Fibroblast of mammary gland (primary cell): ENCODE results near the gene FRAS1.

Experiments used
- DNase-seq: peaks from one replicate; pipeline ENCODE4 v3.0.0-alpha.2; 2010; ENCODE audit warnings: low read depth
- H3K4me3 ChIP-seq: 2 replicates; pipeline ENCODE4 v1.5.1; 2011; ENCODE audit warnings: low read depth, mild to moderate bottlenecking, low read length, moderate library complexity; ENCODE audit not compliant: control insufficient read depth
- TF ChIP-seq, protein P1 (sequence below): conservative IDR thresholded peaks from 2 replicates; pipeline ENCODE4 v1.5.1; 2011; ENCODE audit warnings: low read depth, low read length, inconsistent platforms; ENCODE audit not compliant: control insufficient read depth, insufficient read depth

The FRAS1 gene

DNA sequence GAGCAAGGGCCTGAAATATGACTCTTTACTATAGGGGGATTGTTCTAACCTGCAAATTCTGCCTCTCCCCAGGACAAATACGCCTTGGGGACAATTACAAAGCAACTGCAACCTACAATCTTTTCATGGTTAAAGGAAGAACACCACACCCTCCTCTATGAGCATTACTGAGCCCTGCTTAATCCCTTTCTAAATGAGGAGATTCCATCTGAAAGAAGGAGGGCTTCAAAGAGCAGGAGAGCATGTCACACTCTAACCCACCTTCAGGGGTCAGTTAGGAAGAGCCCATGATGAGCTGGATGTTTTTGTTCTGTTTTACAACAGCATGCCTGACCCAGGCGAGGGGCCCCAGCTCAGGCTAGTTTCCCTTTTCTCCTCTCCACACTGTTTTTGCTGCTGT, 360.5 kb downstream of the FRAS1 start:
- no peak for DNase-seq
- TF ChIP-seq, protein P1, sequence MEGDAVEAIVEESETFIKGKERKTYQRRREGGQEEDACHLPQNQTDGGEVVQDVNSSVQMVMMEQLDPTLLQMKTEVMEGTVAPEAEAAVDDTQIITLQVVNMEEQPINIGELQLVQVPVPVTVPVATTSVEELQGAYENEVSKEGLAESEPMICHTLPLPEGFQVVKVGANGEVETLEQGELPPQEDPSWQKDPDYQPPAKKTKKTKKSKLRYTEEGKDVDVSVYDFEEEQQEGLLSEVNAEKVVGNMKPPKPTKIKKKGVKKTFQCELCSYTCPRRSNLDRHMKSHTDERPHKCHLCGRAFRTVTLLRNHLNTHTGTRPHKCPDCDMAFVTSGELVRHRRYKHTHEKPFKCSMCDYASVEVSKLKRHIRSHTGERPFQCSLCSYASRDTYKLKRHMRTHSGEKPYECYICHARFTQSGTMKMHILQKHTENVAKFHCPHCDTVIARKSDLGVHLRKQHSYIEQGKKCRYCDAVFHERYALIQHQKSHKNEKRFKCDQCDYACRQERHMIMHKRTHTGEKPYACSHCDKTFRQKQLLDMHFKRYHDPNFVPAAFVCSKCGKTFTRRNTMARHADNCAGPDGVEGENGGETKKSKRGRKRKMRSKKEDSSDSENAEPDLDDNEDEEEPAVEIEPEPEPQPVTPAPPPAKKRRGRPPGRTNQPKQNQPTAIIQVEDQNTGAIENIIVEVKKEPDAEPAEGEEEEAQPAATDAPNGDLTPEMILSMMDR = no peak
- H3K4me3 ChIP-seq = no peak overlapping the region

DNA sequence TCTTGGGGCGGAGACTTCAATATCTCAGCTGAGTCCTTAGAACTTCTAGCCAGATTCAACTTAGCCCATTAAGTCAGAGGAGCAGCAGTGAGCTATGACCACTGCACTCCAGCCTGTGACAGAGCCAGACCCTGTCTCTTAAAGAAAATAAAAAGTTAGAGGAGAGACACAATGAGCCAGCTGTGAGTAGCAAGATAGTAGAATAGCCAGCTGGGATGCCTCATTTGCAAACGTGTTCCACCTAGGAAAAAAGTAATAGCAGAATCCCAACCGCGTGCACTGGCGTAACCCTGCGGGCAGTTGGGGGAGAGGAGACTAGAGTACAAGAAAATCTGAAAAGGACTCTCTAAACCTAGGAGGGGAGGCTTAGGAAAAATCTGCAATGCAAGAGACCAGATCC, 361.3 kb downstream of the FRAS1 start:
- DNase-seq = no peak
- H3K4me3 ChIP-seq = no peak overlapping the region
- TF ChIP-seq, protein P1 = no peak

DNA sequence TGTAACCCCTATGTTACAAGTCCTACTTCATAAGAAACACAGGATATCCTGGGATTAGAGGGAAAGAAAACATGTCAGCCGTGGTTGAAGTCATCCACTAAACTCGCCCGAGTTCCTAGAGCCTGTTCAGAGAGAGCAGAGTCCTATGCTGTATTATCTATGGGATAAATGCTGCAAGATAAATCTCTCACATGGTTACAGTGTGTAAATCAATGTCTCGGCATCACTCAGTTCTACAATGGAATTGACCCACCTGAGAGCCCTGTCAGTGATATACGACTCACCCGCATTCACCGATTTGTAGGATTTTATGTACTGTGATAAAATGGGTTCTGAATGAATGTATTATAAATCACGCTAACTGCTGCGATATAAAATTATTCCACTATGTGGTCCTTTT, 366.7 kb downstream of the FRAS1 start:
- DNase-seq = no peak
- no peak overlapping the region for H3K4me3 ChIP-seq
- TF ChIP-seq, protein P1 = no peak

DNA sequence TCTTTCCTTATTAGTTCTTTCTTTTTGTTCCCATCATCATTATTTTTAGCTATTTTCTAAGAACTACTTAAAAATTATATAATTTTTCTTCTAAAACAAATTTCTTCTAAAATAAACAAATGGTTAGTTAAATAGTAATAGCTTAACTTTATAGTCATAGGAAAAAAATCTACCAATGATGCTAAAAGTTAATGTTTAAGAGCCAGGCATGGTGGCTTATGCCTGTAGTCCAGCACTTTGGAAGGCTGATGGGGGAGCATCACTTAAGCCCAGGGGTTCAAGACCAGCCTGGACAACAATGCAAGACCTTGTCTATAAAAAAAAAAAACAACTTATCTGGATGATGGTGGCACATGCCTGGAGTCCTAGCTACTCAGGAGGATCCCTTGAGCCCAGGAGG, 367.3 kb downstream of the FRAS1 start:
- TF ChIP-seq, protein P1 = no peak
- no peak overlapping the region for H3K4me3 ChIP-seq
- no peak for DNase-seq

- TF ChIP-seq, protein P1 = no peak
Observed at GRCh38 chr4:78426972-78427371, 369.8 kb downstream of the FRAS1 start.

DNA sequence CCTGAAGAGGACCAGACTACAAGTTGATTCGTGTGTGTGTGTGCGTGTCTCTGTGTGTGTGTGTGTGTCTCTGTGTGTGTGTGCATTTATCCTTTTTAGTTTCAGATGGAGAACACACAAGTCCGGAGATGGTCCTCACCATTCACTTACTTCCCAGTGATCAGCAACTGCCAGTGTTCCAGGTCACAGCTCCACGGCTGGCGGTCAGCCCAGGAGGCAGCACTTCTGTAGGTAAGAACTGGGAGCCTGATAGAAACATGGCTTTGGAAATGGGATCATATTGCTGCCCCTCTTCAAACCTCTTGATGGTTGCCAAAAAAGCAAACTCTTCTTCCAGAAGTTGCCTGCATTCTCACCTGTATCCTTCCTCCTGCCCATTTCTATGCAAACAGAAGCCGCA, 371.9 kb downstream of the FRAS1 start:
- no peak overlapping the region for H3K4me3 ChIP-seq
- TF ChIP-seq, protein P1 = no peak
- no peak for DNase-seq

More at GRCh38 chr4:78426972-78427371, 369.8 kb downstream of the FRAS1 start:
- no peak for DNase-seq
- no peak overlapping the region for H3K4me3 ChIP-seq

DNA sequence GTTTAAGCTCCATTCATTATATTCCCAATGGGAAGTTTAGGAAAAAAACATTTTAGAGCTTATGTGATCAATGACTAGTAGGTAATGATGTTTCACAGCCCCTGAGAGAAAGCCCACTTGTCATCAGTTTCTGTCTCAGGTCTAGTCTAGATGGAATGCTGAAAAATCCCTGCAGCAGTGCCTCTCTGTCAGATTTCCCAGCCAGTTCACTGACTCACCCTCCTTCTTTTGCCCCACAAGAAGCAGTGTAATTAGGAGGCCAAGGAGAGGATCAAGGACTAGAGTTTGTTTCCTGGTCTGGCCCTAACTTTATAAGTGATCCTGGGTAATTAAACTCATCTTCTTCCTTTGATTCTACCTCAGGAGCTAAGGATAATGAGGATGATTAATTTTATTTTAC, 375.8 kb downstream of the FRAS1 start:
- peak; percentile 53 for DNase-seq
- TF ChIP-seq, protein P1 = no peak

More for the DNA sequence above, 375.8 kb downstream of the FRAS1 start:
- H3K4me3 ChIP-seq = no peak overlapping the region
